ENCODE results near the gene ACOX3.

The ACOX3 gene

DNA sequence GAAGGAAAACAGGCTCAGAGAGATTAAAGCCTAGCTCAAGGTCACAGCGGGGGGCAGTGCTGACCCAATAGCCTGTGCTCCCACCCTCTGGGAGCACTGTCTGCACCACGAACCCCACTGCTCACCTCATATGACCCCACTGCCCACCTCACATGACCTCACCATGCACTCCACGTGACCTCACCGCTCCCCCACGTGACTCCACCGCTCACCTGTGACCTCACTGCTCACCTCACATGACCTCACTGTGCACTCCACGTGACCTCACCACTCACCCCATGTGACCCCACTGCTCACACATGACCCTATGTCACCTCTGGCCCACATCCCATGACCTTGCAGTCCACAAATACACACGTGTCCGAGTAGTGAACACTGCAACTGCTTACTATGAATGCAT lies 55.4 kb downstream of the ACOX3 start:
- DNase-seq: no peak

DNA sequence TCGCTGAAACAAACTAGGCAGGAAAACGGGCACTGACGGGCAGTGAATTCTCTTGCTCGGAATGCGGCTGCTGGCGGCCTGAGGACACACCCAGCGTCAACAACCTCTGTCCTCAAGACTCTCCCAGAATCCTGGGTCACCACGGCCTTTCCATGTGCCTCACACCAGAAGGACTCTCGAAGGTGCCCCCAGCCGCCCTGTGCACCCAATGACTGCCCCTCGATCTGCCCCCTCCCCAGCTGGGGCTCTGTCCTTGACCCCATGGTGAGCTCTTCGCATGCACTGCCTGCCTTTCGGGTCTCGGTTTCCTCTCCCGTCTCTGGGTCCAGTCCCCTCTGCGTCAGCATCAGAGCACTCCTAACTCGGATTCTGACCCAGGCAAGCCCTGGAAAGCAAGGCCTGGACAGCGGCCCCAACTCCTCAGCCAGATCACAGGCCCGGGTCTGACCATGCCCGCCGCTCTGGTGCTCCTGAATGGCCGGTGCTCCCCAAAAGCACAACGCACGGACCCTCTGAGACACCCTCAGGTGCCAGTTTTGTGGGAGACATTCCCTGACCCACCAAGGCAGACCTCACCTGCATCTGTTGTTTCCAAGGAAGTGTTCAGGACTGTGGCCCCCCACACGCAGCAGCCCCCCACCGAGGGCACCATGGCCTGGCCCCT lies 56.0 kb downstream of the ACOX3 start:
- DNase-seq: no peak

DNA sequence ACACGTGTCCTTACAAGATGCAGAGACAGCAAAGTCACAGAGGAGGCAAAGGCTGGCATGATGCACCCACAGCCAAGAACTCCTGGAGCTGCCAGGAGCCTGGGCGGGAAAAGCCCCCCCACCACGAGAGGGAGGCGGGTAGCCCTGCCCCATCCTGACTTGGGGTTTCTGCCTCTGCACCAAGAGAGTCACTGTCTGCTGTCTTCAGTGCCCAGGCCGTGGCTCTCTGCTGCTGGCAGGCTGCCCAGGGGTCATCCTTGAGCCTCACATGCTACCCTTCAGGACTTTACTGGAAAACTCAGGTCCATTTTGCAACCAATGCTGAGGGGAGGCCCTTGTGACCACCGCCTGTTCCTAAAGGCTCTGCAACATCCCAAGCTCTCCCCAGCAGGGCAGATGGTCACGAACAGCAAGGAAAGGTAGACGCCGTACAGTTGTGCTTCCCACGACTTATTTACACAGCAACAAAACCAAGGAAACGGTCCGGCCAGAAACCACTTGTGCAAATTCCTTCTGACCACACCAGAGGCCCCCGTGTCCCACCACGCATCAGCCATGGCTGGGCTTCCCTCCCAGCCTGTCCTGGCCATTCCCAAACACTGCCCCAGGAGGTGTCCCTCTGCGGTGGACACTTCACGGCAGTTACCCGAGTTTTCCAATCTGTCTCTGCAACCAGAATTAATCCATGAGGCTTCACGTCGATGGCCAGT lies 56.9 kb downstream of the ACOX3 start:
- DNase-seq: no peak

DNA sequence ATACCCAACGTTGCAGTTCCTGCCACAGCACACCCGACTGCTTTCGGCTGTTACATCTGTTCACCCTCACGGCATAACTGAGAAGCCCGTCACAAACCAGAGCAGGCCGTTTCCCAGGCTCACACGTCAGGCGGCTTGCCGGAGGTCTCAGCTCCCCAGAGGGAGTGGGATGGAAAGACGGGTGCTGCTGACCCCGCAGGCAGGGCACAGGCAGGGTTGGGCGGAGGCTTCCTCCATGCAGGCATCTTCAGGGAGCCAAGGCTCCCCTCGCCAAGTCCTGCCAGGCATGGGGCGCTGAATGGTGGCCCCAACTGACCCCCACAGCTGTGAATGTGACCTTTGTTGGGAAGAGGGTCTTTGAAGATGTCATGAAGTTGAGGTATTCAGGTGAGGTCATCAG lies 57.5 kb downstream of the ACOX3 start:
- no peak for DNase-seq

DNA sequence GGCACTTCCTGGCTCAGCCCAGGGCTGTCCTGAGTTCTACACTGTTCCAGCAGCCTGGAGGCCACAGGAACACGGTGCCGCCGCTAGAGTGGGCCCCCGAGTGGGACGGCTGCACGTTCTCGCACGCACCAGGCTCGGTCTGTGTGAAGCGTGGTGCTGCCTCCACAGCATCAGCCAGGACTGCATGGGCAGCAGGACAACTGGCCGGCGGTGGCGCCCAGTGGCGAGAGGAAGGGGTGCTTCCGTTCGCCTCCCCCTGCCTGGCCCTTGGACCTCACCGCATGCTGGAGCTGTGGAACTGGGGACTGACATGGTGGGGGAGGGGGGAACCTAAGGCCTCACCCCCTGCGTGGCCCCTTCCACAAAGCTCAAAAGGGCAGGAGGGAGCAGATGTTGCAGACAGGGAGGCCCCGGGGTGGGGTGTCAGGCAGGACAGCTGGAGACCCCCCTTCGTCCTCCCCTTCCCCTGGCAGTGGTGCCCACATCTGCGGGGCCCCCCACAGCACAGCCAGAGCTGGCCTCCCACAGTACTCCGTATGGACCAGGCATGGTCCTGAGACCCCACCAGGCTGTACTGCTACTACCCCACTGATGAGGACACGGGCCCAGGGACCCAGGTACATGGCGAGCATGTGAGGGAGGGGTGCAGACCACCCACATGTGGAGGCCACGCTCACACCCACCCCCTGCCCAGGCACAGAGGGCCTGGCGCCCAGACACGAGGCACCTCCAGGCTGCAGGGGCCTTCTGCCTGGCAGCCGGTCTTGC lies 58.5 kb downstream of the ACOX3 start:
- DNase-seq: no peak

DNA sequence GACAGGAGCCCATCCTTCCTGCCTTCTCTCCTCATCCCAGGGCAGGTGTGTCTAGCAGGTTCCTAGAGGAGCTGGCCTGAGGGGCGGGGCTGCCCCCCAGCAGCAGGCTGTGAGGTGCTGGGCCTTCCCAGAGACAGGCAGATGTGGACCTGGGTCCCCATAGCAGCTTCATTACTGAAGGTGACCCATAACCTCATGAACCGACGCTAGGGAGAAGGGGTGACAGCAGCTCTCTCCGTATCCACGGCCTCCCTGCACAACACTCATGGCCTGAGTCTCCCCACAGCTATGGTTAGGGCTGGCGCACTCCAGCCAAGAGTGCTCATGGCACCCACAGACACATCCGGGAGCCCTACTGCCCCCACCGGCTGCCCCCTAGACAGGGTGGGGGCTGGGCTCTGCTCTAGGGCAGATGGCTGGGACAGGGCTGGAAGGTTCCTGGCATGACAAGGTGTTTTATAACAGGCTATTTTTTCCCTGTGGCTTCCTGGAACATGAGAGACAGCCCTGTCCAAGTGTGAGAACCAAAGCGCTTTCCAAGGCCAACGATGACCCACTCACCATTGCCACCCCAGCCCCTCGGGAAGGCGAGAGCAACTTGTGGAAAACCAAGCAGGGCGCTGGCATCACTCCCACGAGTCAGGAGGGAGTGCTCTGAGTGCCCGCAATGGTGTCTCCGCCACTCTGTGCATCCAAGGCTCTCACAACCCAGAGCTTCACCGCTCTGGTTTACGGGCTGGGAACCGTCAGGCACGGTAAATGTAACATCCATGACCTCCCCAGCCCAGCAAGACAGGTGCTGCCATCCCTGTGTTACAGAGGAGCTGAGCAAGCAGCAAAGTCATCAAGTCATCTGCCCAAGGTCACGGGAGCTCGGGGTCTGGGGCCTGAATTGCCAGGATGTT lies 59.8 kb downstream of the ACOX3 start:
- DNase-seq: no peak

DNA sequence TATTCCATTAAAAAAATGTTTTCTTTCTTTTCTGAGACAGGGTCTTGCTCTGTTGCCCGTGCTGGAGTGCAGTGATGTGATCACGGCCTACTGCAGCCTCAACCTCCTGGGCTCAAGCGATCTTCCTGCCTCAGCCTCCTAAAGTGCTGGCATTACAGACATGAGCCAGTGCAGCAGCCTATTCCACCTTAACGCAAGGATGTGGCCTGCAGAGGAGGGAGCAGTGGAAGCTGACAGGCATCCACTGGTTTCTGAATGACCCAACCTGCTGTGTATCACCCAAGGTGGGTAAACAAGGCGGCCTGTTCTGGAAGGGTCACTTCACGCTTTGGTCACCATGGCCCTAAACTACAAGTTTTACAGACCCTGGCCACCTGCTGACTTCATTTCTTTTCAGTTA lies 60.8 kb downstream of the ACOX3 start:
- no peak for DNase-seq

DNA sequence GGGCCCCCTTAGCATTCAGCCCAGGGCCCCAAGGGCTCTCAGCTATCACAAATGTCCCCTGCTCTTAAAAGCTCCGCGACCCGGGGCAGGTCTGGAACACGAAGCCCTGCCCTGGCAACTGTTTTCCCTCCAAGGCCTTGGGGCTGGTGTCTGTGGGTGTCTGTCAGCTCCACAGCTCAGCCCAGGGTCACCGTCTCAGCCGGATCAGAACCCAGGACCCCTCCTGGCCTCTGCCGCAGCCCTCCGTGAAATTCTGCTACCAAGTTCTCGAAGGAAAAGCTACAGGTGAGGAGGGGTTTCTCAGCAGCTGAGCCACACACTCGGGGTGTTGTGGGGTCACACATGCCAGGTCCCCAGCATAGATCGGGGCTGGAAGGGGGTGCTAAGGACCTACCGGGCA lies 61.2 kb downstream of the ACOX3 start:
- no peak for DNase-seq

DNA sequence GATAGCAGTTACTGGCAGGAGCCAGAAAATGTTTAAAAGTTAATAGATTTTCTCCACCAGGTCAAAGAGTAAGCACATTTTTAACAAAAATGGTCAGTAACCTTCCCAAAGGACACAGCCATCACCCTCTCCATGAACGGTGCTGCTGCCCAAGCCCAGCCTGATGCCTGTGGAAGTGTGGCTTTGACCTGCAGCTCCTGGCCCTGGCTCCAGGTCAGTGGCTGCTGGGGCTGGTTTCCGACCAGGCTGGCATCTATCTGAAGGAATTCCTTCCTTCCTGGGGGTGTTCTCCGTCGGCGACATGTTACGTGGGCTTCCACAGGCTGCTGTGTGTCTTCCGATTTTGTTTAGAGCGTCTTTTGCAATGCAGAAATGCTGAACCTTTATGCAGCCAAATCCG lies 61.7 kb downstream of the ACOX3 start:
- no peak for DNase-seq

DNA sequence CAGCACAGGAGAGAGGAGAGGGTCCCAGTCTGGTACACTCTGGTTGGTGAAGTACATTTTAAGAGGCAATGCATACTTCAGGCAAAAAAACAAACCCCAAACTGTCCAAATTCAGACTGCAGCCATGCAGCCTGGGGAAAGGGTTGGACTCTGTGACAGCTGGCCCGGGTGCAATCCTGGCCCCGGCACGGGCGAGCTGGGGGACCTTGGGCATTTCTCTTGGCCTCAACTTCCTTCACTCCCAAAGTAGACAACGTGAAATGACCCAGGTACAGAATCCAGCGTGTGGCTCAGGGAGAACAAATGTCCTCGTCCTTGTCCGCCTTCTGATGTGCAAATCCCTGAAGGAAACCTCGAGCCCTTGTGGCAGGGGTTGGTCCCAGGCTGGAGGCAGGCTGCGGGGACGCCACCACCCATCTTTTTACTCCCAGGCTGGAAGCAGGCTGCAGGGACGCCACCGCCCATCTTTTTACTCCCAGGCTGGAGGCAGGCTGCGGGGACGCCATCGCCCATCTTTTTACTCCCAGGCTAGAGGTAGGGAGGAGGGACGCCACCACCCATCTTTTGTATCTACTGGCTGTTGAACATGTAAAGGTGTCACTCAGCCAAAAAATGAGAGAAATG lies 62.3 kb downstream of the ACOX3 start:
- DNase-seq: no peak

DNA sequence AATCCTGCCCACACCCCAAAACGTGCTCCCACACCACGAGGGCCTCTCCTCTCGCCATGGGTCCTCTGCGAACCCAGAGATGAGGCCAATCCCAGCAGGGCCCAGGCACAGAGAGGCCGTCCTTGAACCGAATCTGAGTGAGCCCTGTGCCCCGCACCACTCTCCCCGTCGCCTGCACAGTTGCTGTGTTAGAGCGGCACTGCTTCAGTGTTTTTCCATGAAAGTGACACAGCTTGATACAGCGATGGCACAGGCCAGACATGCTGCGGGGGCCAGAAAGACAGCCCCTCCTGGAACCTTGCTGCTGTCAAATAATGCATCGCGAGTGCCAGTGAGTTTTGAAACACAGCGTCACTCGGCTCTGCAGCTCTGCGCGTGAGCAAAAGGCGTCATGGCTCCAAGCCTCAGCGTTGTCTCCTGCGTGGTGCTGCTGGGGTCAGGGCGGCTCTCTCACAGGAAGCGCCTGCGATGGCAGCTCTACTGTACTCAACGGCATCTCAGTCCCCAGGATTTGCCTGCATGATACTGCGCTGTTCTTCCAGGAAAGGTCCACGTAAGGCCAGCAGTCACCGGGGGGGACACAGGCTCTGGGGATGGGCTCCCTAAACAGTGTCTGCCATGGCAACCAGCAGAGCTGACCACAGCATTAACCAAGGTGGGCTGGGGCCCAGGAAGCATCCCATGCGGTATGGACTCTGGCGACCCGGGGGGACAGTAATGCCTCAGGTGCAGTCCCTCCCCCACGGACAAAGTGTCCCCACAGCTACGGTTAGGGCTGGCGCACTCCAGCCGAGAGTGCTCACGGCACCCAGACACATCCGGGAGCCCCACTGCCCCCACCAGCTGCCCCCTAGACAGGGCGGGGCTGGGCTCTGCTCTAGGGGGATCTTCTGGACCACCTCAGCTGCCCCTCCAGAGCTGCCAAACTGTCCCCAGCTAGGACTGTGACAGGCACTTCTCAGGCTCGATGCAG lies 63.1 kb downstream of the ACOX3 start:
- no peak for DNase-seq

DNA sequence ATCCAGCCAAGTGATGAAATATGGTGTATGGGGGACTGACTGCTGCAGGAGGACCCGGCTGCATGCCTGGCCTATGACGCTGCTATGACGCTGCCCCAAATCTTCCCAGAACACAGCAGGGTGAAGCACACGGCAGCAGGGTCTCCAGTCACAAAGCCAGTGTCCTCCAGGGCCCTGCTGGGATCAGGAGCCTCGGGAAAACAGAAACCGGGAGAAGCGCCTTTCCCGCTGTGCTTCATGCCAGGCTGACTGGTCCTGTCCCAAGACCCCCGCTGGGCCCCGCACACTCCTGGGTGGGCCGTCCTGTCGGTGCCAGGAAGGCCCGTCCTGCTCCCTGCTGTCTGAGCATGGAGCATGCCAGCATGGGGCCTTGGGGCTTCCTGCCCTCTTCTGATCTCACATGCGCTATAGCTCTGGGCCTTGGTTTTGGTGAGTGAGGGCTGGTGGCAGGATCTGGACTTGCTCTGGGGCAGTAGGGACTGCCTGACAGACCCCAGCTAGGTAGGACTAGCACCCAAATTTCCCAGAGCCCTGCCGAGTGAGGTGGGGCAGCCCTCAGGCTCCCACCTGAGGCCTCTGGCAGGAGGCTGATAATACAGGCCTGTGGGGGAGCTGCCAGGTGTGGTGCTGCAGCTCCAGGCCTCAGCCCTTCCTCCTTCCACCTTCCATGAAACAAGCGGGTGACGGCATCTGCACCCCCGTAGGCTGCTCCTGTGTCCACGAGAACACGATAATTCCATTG lies 64.0 kb downstream of the ACOX3 start:
- DNase-seq: no peak

DNA sequence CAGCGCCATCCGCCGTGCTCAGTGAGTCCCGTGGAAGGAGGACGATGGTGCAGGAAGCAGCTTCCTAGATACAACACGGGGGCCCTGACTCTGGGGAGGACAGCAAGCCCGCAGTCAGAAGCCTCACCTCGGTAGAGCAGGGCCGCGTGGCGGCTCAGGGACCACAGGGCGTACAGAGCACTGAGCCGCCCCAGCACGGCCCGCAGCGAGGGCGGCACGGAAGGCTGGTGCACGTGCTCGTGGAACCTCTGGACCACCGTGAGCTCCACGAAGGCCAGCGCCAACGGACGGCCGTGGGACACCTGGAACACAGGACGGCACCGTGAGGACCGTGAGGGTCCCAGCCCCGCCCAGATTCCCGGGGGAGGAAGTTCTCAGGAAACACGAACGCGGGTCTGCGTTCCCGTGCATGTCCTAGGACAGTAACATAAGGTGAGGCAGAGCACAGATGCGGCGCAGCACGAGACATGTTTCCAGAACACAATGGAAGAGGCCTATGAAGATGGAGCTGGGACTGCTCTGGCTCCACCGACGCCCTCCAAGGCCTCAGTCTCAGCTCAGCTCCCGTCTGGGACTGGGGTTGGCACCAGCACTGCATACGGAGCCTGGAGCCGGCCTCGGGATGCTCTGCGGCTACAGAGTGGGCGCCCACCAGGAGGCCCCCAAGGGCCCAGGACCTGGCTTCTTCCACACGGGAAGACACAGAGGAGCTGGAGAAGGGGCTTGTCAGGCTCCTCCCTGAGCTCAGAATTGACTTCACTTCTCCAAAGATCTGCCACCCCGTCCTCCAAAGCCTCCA lies 65.5 kb downstream of the ACOX3 start:
- no peak for DNase-seq

DNA sequence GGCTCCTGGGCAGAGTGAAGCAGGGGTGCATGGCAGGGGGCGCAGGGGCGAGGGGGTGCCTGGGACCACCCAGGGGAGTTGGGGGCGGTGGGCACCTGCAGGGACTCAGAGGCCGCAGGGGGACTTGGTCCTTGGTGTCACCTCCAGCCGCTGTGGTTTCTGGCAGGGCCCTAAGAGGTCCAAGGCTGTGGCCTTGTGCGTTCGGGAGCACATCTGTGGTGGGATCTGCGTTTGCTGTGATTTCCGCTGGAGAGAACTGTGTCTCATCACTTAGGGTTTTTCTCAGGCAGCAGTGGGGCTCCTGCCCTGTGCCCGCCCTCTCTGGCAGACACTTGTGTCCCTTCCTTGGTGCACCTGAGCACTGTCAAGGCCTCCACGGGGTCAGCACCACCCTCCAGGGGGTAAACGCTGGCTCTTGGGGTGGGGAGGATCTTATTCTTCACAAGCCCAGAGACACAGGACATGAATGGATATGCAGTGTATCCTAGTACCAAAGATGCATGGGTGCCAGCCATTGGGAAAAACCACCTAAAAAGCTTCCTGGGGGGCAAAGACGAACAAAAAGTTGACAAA lies 66.5 kb downstream of the ACOX3 start:
- no peak for DNase-seq

DNA sequence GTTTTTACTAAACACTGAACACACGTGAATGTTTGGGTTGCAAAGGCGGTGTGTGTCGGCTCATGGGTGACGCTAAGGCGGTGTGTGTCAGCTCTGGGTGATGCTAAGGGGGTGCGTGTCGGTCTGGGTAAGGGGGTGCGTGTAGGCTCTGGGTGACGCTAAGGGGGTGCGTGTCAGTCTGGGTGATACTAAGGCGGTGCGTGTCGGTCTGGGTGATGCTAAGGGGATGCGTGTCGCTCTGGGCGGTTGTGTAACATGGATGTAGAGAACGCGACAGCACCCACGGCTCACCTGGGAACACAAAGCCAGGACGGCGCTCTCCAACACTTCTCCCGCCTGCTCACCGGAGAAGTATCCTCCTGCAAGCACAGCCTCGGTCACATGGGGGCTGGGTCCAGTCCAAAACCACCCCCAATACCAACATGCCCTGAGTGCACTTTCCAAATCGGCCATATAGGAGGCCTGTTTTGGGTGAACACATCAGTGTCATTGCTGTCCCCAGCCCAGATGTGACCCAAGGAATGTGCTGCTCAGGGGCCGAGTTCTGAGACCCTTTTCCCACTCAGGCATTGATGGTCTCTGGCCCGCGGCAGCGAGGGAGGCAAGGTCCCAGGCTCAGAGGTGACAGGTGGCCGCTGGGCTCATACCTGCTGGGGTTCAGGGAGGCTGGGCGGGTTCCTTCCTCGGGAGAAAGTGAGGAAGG lies 67.1 kb downstream of the ACOX3 start:
- no peak for DNase-seq

DNA sequence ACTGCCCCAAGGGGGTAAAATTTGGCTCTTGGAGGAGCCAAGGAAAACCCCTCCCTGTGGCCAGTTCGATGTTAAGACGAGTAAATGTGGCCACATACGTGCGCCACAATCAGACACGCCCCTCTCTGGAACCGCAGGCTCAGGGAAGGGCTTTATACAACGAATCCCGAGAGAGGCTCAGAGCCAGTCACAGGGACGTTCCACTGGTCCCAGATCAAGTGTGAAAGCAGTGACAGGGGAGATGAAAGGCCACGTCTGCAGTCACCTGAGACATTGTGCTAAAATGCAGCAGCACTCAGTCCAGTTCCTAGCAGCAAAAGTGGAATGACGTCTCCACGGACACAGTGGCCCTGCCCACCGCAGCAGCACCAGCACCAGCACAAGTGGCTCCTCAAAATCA lies 68.0 kb downstream of the ACOX3 start:
- no peak for DNase-seq

DNA sequence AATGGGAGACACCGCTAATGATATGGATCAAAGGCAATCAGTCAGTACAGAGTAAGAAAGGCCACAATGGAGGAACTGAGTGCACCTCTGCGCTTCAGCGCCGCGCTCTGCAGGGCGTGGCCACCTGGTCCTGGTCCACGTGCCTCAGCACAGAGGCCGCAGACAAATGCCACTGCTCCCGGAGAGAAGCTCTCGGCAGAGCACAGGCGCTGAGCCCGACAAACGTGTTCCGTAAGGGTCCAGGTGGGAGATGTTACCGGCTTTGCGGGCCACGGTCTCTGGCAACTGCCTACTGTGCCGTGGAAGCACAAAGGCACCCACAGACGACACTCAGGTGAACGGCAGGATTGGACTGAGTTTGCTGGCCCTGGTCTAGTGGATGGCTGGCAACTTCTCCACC lies 68.9 kb downstream of the ACOX3 start:
- no peak for DNase-seq

DNA sequence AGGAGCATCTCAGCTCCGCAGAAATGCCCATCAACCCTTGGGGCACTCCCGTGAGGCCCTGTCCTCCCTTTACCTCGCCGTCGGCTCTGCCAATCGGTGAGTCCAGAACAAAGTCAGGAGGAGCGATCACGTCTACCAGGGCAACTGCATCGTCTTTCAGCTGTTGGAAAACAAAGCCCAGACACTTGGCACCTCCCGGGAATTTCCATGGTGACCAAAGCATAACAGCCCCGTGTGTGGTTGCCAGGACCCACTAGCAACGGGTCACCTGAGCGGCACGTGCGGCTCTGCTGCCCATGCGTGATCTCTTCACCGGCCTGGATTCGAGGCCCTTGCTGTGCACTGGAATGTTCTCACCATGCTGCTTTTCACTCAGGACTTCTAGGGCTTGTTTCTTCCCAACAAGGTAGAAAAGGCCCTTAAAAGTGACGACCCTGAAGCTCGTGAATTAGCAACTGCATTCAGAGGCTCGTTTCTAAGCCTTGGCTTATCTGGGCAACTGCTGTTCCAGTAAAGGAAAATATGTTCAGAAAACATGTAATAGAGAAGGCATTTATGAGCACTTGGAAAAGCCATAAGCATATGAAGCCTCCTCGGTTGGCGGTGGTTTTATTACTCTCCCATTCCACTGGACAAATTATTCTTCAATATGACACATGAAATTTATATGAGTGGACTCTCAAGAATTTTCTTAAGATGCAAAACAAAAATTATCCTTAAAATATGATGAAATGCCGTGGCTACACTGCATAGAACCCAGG lies 69.5 kb downstream of the ACOX3 start:
- no peak for DNase-seq

All from NCI-H345 (cell line).